IMR-90 (cell line): ENCODE data around the gene RGS16. TPM values are rescaled to one million over a fixed set of nuclear protein-coding genes. Genes with fewer than 3 reads are reported as not detected.

Experiments
- ATAC-seq: fragments of 200-7000 bp; cut with Tn5 transposase; 2 replicates; pipeline ENCODE4 v1.9.1; 2020; ENCODE audit warnings: low read depth, mild to moderate bottlenecking, moderate library complexity
- BruUV-seq: library from RNA; stranded (reverse); fragments of 400-500 nt; replicated peaks from 2 replicates; lab custom pipeline; 2021; lab: Mats Ljungman, UMichigan
- CTCF ChIA-PET: fragments of 300-600 bp; formaldehyde crosslinking; extraction: SDS; loops from one replicate; lab custom pipeline; 2021; ENCODE audit warnings: antibody characterized with exemption; lab: Yijun Ruan, JAX
- POLR2A ChIA-PET: fragments of 300-600 bp; sonication (Branson Sonifier 250); formaldehyde crosslinking; loops from one replicate; lab custom pipeline; 2022; ENCODE audit warnings: antibody characterized with exemption; ENCODE audit not compliant: unreplicated experiment; lab: Charles Lee
- DNase-seq: peaks from one replicate; pipeline ENCODE4 v3.0.0; 2013
- H2AFZ ChIP-seq: replicated peaks from 2 replicates; pipeline ENCODE3; 2013; ENCODE audit warnings: low read length, mild to moderate bottlenecking; ENCODE audit not compliant: poor library complexity
- H2AK5ac ChIP-seq: 2 replicates; pipeline ENCODE4 v1.6.1; 2013; ENCODE audit warnings: low read depth, low read length, inconsistent platforms
- H2AK9ac ChIP-seq: replicated peaks from 2 replicates; pipeline ENCODE3; 2013; ENCODE audit warnings: mild to moderate bottlenecking, low read depth, low read length, moderate library complexity; ENCODE audit not compliant: poor library complexity
- H2BK120ac ChIP-seq: 2 replicates; pipeline ENCODE4 v1.6.1; 2013; ENCODE audit warnings: low read depth, low read length, inconsistent platforms
- H2BK15ac ChIP-seq: 3 replicates; pipeline ENCODE4 v1.6.1; 2013; ENCODE audit warnings: low read depth, low read length, inconsistent platforms
- H2BK20ac ChIP-seq: 2 replicates; pipeline ENCODE4 v1.6.1; 2013; ENCODE audit warnings: low read depth, mild to moderate bottlenecking, inconsistent platforms, low read length, moderate library complexity
- H2BK5ac ChIP-seq: 2 replicates; pipeline ENCODE4 v1.6.1; 2013; ENCODE audit warnings: mild to moderate bottlenecking, low read depth, low read length, inconsistent platforms; ENCODE audit not compliant: poor library complexity, severe bottlenecking
- H3K14ac ChIP-seq: replicated peaks from 2 replicates; pipeline ENCODE4 v1.6.1; 2013; ENCODE audit warnings: low read depth, low read length, inconsistent platforms
- H3K18ac ChIP-seq: 2 replicates; pipeline ENCODE4 v1.6.1; 2013; ENCODE audit warnings: low read depth, low read length, control low read depth
- H3K23ac ChIP-seq: 2 replicates; pipeline ENCODE4 v1.6.1; 2013; ENCODE audit warnings: low read depth, low read length, inconsistent platforms
- H3K27ac ChIP-seq: 2 replicates; pipeline ENCODE4 v1.5.1; 2013; ENCODE audit warnings: mild to moderate bottlenecking, control low read depth, low read length; ENCODE audit not compliant: insufficient read depth
- H3K27me3 ChIP-seq: 2 replicates; pipeline ENCODE4 v1.6.1; 2013; ENCODE audit warnings: low read length; ENCODE audit not compliant: control insufficient read depth, insufficient read depth
- H3K36me3 ChIP-seq: 2 replicates; pipeline ENCODE4 v1.6.1; 2013; ENCODE audit warnings: low read length, mixed read lengths; ENCODE audit not compliant: control insufficient read depth, insufficient read depth
- H3K4ac ChIP-seq: 2 replicates; pipeline ENCODE4 v1.6.1; 2013; ENCODE audit warnings: low read depth, low read length, inconsistent platforms
- H3K4me1 ChIP-seq: 2 replicates; pipeline ENCODE4 v1.6.1; 2013; ENCODE audit warnings: low read length, mixed read lengths; ENCODE audit not compliant: control insufficient read depth, insufficient read depth
- H3K4me2 ChIP-seq: 2 replicates; pipeline ENCODE4 v1.6.1; 2013; ENCODE audit warnings: low read depth, mild to moderate bottlenecking, control low read depth, low read length, moderate library complexity
- H3K4me3 ChIP-seq: 2 replicates; pipeline ENCODE4 v1.5.1; 2013; ENCODE audit warnings: low read depth, mild to moderate bottlenecking, control low read depth, low read length, moderate library complexity; ENCODE audit not compliant: insufficient read depth
- H3K56ac ChIP-seq: 2 replicates; pipeline ENCODE4 v1.6.1; 2013; ENCODE audit warnings: low read length, inconsistent platforms; ENCODE audit not compliant: insufficient read depth; ENCODE audit errors: extremely low read depth
- H3K79me1 ChIP-seq, 2 experiments: 2 replicates each; pipeline ENCODE4 v1.6.1; 2013; ENCODE audit warnings: low read length in 2 of 2, inconsistent platforms in 1 of 2, low read depth in 1 of 2
- H3K9ac ChIP-seq: 2 replicates; pipeline ENCODE4 v1.6.1; 2013; ENCODE audit warnings: low read depth, low read length, control low read depth
- H3K9me1 ChIP-seq: 2 replicates; pipeline ENCODE4 v1.6.1; 2013; ENCODE audit warnings: low read length, inconsistent platforms; ENCODE audit not compliant: insufficient read depth
- H3K9me3 ChIP-seq: 2 replicates; pipeline ENCODE4 v1.6.1; 2013; ENCODE audit warnings: low read length; ENCODE audit not compliant: control insufficient read depth, insufficient read depth
- H4K20me1 ChIP-seq: 2 replicates; pipeline ENCODE4 v1.6.1; 2013; ENCODE audit warnings: low read length, inconsistent platforms; ENCODE audit not compliant: insufficient read depth
- H4K5ac ChIP-seq: 2 replicates; pipeline ENCODE4 v1.6.1; 2013; ENCODE audit warnings: mild to moderate bottlenecking, low read depth, low read length, control low read depth
- H4K8ac ChIP-seq, 2 experiments: 2 replicates each; pipeline ENCODE4 v1.6.1; 2013; ENCODE audit warnings: low read depth in 2 of 2, low read length in 2 of 2, control low read depth in 1 of 2, inconsistent platforms in 1 of 2
- H4K91ac ChIP-seq: 2 replicates; pipeline ENCODE4 v1.6.1; 2013; ENCODE audit warnings: low read depth, low read length, inconsistent platforms; ENCODE audit not compliant: insufficient read depth
- BHLHE40 ChIP-seq: fragments of 150-350 bp; IDR thresholded peaks from 2 replicates; pipeline ENCODE4 v1.6.1; 2016; ENCODE audit warnings: mild to moderate bottlenecking, low read depth, low read length
- CEBPB ChIP-seq: IDR thresholded peaks from 2 replicates; pipeline ENCODE4 v1.6.1; 2012; ENCODE audit warnings: low read depth, low read length, improper control_type of control experiment
- CTCF ChIP-seq: conservative IDR thresholded peaks from 2 replicates; pipeline ENCODE4 v1.5.1; 2012; ENCODE audit warnings: mild to moderate bottlenecking, low read depth, low read length, improper control_type of control experiment
- FOS ChIP-seq: fragments of 150-350 bp; IDR thresholded peaks from 2 replicates; pipeline ENCODE4 v1.6.1; 2016; ENCODE audit warnings: low read depth, low read length
- MAFK ChIP-seq: IDR thresholded peaks from 2 replicates; pipeline ENCODE4 v1.6.1; 2012; ENCODE audit warnings: low read depth, low read length, improper control_type of control experiment
- MAZ ChIP-seq: IDR thresholded peaks from 2 replicates; pipeline ENCODE4 v1.6.1; 2012; ENCODE audit warnings: low read depth, mild to moderate bottlenecking, low read length, improper control_type of control experiment, moderate library complexity, borderline replicate concordance
- MXI1 ChIP-seq: IDR thresholded peaks from 2 replicates; pipeline ENCODE4 v1.6.1; 2012; ENCODE audit warnings: low read depth, mild to moderate bottlenecking, low read length, moderate library complexity, borderline replicate concordance
- NFE2L2 ChIP-seq: fragments of 150-350 bp; IDR thresholded peaks from 2 replicates; pipeline ENCODE4 v1.6.1; 2016; ENCODE audit warnings: low read depth, mild to moderate bottlenecking, low read length
- POLR2A ChIP-seq: IDR thresholded peaks from 2 replicates; pipeline ENCODE4 v1.6.1; 2012; ENCODE audit warnings: mild to moderate bottlenecking, low read depth, low read length
- RAD21 ChIP-seq: IDR thresholded peaks from 2 replicates; pipeline ENCODE4 v1.6.1; 2012; ENCODE audit warnings: low read length, improper control_type of control experiment
- RCOR1 ChIP-seq: IDR thresholded peaks from 2 replicates; pipeline ENCODE4 v1.6.1; 2012; ENCODE audit warnings: mild to moderate bottlenecking, low read length, improper control_type of control experiment; ENCODE audit not compliant: insufficient replicate concordance
- RFX5 ChIP-seq: IDR thresholded peaks from 2 replicates; pipeline ENCODE4 v1.8.0; 2012; ENCODE audit warnings: low read depth, mild to moderate bottlenecking, low read length, moderate library complexity
- SMC3 ChIP-seq: fragments of 150-350 bp; IDR thresholded peaks from 2 replicates; pipeline ENCODE4 v1.6.1; 2016; ENCODE audit warnings: low read depth, mild to moderate bottlenecking, antibody characterized with exemption, low read length, moderate library complexity
- USF2 ChIP-seq: fragments of 150-350 bp; IDR thresholded peaks from 2 replicates; pipeline ENCODE4 v1.6.1; 2017; ENCODE audit warnings: mild to moderate bottlenecking, antibody characterized with exemption, low read length, low read depth
- WGBS, 2 experiments: methylation state at CpG; one replicate each; pipeline versions ENCODE4 v1.1.5 to v1.1.7; 2013; ENCODE audit warnings: missing lambda C conversion rate in 2 of 2; ENCODE audit not compliant: insufficient read length in 1 of 2; ENCODE audit errors: extremely low coverage in 2 of 2; 5-methylcytosine and 5-hydroxymethylcytosine counted together
- dilution Hi-C: fragments of 300-500 bp; cut with HindIII; formaldehyde crosslinking; loops from one replicate; pipeline ENCODE4 v1.14.3; 2018; ENCODE audit warnings: low sequenced_read_pairs; ENCODE audit not compliant: unreplicated experiment
- in situ Hi-C: fragments of 300-500 bp; cut with MboI; formaldehyde crosslinking; loops from 3 replicates; pipeline ENCODE4 v1.14.3; 2019; ENCODE audit warnings: low sequenced_read_pairs, inconsistent platforms, mixed read lengths
- intact Hi-C: fragments of 100-400 bp; cut with micrococcal nuclease; formaldehyde crosslinking; loops from 2 replicates; pipeline ENCODE4 v1.10.0; 2022
- polyA plus RNA-seq, 3 experiments: library from polyadenylated mRNA; depleted of rRNA; stranded (reverse); fragments of >200 nt; gene quantifications; 2 replicates each; pipeline ENCODE4 v1.2.3, GENCODE V29; 2012; ENCODE audit warnings: low replicate concordance in 1 of 3
- total RNA-seq: library from RNA; depleted of rRNA; stranded (reverse); fragments of >200 nt; gene quantifications from 2 replicates; pipeline ENCODE4 v1.2.3, GENCODE V29; 2012
- TF ChIP-seq, protein P1 (sequence below): fragments of 150-350 bp; IDR thresholded peaks from 2 replicates; pipeline ENCODE4 v1.6.1; 2016; ENCODE audit warnings: low read depth, mild to moderate bottlenecking, low read length, moderate library complexity, borderline replicate concordance

Gene RGS16
- total and polyA plus RNA-seq, 2 of the 4 experiments (the other 2 are of a cell fraction), result 0.15 to 0.18 TPM

DNA sequence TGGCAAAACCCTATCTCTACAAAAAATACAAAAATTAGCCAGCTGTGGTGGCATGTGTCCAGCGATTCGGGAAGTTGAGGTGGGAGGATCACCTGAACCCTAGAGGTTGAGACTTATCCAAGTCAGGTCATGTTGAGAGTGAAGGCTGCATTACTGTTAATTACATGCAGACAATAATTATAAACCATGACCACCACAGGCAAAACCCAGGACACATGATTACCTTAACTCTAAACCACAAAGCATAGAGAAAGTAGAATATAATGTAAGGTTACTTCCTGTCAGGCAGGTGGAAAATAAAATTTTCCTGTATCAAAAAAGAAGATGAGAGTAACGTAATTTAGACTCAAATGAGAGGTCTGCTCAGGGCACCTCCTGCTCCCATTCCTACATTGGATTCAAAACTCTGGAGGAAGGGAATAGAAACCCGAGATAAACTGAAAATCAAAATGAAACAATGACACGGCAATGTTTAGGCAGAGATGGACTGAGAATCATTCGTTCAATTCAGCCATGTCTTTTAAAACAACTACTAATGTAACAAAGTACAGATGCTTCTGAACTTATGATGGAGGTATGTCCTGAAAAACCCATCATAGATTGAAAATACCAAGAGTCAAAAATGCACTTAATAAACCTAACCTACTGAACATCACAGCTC is 46.6 kb upstream of the RGS16 start:
- intact Hi-C loops, result no loop called here
- Histone ChIP-seq H3K56ac (no peak overlapping the region), H4K5ac (no peak overlapping the region), H3K27me3 (peaks cover 10% of the 10 kb centered on the region), H2AFZ (no peak overlapping the region), H3K27ac (no peak overlapping the region), H2BK5ac (no peak overlapping the region), H3K9me3 (no peaks in the 10 kb centered on the region), H3K4ac (no peak overlapping the region), H3K9me1 (no peaks in the 10 kb centered on the region), H3K9ac (no peak overlapping the region), H3K14ac (no peak overlapping the region), H4K8ac (no peak overlapping the region), H2BK120ac (no peak overlapping the region), H2BK20ac (no peak overlapping the region), H2BK15ac (no peak overlapping the region), H3K79me1 (no peaks in the 10 kb centered on the region), H4K91ac (no peak overlapping the region), H3K18ac (no peak overlapping the region), H3K36me3 (no peaks in the 10 kb centered on the region), H4K20me1 (no peaks in the 10 kb centered on the region), H3K4me1 (no peaks in the 10 kb centered on the region), H2AK9ac (no peak overlapping the region), H3K23ac (no peak overlapping the region), H3K4me3 (no peak overlapping the region), H3K4me2 (no peak overlapping the region), H2AK5ac (no peak overlapping the region)
- ChIA-PET CTCF (interaction anchor here (0.5 kb wide), 1 partner anchor 48 kb away, joined by 3 read pairs; no protein-coding TSS in a partner anchor), POLR2A (no interaction called here)
- no CpG with 5 or more reads among the region's 6 CpGs for WGBS, 2 experiments
- no peak for ATAC-seq
- DNase-seq, result no peak
- no peak for TF ChIP-seq MAZ
- no peak for TF ChIP-seq RCOR1
- no peak for TF ChIP-seq USF2
- no peak for TF ChIP-seq CEBPB
- no peak for TF ChIP-seq CTCF
- no peak for TF ChIP-seq SMC3
- no peak for TF ChIP-seq MAFK
- no peak for TF ChIP-seq RAD21
- no peak for TF ChIP-seq POLR2A
- TF ChIP-seq MXI1, result no peak
- TF ChIP-seq FOS, result no peak
- TF ChIP-seq NFE2L2, result no peak
- TF ChIP-seq, protein P1, sequence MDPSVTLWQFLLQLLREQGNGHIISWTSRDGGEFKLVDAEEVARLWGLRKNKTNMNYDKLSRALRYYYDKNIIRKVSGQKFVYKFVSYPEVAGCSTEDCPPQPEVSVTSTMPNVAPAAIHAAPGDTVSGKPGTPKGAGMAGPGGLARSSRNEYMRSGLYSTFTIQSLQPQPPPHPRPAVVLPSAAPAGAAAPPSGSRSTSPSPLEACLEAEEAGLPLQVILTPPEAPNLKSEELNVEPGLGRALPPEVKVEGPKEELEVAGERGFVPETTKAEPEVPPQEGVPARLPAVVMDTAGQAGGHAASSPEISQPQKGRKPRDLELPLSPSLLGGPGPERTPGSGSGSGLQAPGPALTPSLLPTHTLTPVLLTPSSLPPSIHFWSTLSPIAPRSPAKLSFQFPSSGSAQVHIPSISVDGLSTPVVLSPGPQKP, result no peak
- TF ChIP-seq BHLHE40, result no peak
- no peak for TF ChIP-seq RFX5
- in situ Hi-C loops, result no loop called here
- dilution Hi-C loops, result no loop called here
- no TSS peak for BruUV-seq
